HPDE6-E6E7 (cell line): Measurements from ENCODE around the gene CPB1.
A peak's percentile ranks its signal among the peaks of the same experiment; 100 is the strongest.
"Not testable (repeated sequence)": the region's sequence is repeated elsewhere in the genome, so short reads cannot be mapped to it uniquely, and the experiment has no call there.

Source experiments
- DNase-seq: peaks from one replicate; pipeline ENCODE4 v3.0.0; 2011; ENCODE audit warnings: missing footprints; ENCODE audit errors: extremely low spot score

Gene CPB1

DNA sequence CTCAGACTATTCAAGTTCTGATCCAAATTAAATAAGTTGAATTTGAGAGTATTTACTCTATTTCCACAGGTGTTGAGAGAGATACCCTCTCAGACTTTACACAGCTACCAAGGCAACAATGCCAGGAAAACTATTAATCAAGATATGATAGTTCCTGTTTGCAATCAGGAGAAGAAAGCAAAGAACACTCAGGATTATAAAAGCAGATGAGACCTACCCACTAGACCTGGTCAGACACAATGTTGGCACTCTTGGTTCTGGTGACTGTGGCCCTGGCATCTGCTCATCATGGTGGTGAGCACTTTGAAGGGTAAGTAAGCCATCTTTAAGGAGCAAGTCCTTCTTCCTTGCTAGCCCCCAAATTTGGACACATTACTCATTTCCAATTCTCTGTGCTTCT lies at the start of gene CPB1:
CPB1 (plus strand) TSS at position 227 of the 400 bp plus-strand sequence; CDS start at position 240, 13 bp downstream.
- no peak for DNase-seq

DNA sequence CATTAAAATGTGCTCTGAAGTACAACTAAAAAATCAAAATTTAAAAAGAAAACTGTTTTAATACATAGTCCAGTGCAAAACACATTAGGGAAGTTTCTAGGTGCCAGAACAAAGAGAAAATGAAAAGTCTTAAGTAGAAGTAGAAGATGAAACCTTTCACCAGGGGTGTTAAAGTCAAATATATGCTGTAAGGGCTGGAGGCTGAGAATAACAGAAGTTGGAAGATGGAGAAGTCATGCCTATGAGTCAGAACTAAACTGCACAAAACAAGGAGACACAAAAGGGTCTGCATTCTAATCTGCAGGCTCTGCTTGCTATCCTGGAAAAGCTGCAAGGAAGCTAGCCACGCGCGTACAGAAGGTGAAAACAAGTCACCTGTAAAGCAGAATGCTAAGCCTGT lies 48.7 kb upstream of the CPB1 start:
- no peak for DNase-seq

DNA sequence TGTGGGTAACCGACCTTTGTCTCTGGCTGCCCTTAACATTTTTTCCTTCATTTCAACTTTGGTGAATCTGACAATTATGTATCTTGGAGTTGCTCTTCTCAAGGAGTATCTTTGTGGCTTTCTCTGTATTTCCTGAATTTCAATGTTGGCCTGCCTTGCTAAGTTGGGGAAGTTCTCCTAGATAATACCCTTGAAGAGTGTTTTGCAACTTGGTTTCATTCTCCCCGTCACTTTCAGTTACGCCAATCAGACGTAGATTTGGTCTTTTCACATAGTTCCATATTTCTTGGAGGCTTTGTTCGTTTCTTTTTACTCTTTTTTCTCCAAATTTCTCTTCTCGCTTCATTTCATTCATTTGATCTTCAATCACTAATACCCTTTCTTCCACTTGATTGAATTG lies 42.6 kb upstream of the CPB1 start:
- DNase-seq: not testable (repeated sequence)

DNA sequence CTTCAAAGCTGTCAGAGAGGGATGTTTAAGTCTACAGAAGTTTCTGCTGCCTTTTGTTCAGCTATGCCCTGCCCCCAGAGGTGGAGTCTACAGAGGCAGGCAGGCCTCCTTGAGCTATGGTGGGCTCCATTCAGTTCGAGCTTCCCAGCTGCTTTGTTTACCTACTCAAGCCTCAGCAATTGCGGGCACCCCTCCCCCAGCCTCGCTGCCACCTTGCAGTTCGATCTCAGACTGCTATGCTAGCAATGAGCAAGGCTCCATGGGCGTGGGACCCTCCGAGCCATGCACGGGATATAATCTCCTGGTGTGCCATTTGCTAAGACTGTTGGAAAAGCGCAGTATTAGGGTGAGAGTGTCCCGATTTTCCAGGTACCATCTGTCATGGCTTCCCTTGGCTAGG lies 41.5 kb upstream of the CPB1 start:
- not testable (repeated sequence) for DNase-seq

DNA sequence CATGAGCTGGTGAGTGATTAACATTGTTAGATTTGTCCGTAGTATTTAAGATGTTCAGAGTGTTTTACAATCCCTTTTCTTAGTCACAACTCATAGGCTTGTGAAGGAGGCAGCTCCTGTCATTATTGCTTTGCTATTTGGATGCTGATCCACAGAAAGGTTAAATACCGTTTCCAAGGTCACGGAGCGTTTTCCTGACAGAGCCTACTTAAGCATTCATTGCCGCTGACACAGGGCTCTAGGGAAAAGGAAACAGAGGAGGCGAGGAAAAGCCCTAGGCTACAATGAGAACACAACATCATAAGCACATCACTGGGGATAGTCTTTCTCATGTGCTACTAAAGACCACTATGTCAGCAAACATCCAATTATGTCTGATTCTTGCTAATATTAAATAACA lies 38.5 kb upstream of the CPB1 start:
- no peak for DNase-seq

DNA sequence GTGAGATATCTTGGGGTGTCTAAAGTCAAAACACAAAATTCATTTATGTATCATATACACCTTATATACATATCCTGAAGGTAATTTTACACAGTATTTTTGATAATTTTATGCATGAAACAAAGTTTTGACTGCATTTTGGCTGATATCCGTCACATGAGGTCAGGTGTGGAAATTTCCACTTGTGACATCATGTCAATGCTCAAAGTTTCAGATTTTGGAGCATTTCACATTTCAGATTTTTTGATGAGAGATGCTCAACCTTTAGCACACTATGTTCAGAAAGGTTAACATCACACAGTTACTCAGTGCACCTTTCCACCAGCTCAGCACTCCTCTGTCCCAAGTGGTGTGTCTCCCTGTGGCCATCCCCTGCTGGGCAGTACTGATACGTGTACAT lies 37.7 kb upstream of the CPB1 start:
- no peak for DNase-seq

GRCh38 chr3:148790370-148790769 lies 37.2 kb upstream of the CPB1 start:
- no peak for DNase-seq

- DNase-seq: no peak
These were observed 36.5 kb upstream of the CPB1 start for GRCh38 chr3:148790851-148791735.

GRCh38 chr3:148791920-148792319 lies 35.7 kb upstream of the CPB1 start:
- DNase-seq: no peak

DNA sequence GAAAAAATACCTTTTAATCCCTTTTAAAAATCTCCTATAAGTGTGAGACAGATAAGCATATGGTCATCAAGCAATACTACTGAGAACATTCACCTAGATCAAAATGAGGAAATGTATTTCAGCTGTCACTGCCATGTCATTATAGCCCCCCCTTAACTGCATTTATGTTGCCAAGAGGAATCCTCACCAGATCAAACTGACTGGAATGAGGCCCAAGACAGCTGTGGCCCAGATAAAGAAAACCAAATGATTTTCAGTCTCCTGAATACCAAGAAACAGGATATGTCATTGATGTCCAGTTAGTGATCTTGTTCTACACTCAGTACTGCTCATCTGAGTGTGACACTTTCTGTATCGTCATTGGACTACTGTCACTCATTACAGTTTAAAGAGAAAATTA lies 35.1 kb upstream of the CPB1 start:
- no peak for DNase-seq

GRCh38 chr3:148796799-148797198 lies 30.8 kb upstream of the CPB1 start:
- DNase-seq: peak; percentile 50

DNA sequence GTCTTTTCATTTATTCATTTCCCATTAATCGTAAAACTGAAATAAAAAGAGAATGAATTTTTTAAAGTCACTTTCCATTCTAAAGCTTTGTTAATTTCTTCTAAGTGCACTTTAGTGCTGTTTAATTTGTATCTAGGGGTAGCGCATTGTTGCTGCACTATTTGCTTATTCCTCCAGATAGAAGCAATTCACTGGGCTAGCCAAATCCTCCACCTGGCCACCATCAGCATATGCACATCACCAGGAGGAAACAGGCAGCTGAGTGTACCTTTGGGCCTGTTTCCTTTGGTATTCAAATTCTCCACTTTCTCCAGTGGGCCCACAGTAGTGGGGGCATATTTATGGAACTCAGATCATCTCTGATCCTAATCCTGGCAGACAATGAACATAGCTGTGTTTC lies 29.8 kb upstream of the CPB1 start:
- DNase-seq: no peak

DNA sequence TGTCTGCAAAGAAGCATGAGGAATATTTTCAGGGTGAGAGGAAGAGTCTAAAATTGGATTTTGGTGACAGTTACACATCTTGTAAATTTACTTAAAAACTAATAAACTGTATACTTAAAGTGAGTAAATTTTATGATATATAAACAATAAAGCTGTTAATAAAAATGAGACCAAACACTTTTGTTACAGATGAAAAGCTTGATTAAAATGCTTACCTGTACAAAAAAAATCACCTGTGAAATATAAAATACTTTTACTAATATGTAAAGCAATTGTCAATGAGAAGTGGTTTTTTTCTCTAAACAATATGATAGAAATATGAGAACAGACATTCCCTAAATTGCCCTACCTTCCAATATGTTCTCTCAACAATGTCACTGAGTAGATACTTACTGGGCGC lies 27.2 kb upstream of the CPB1 start:
- no peak for DNase-seq

- no peak for DNase-seq
These were observed 17.8 kb upstream of the CPB1 start for GRCh38 chr3:148809835-148810234.

- no peak for DNase-seq
These were observed 12.1 kb upstream of the CPB1 start for GRCh38 chr3:148815316-148816110.

GRCh38 chr3:148816427-148816826 lies 11.2 kb upstream of the CPB1 start:
- no peak for DNase-seq

- no peak for DNase-seq
These were observed 10.6 kb upstream of the CPB1 start for GRCh38 chr3:148816981-148817525.

DNA sequence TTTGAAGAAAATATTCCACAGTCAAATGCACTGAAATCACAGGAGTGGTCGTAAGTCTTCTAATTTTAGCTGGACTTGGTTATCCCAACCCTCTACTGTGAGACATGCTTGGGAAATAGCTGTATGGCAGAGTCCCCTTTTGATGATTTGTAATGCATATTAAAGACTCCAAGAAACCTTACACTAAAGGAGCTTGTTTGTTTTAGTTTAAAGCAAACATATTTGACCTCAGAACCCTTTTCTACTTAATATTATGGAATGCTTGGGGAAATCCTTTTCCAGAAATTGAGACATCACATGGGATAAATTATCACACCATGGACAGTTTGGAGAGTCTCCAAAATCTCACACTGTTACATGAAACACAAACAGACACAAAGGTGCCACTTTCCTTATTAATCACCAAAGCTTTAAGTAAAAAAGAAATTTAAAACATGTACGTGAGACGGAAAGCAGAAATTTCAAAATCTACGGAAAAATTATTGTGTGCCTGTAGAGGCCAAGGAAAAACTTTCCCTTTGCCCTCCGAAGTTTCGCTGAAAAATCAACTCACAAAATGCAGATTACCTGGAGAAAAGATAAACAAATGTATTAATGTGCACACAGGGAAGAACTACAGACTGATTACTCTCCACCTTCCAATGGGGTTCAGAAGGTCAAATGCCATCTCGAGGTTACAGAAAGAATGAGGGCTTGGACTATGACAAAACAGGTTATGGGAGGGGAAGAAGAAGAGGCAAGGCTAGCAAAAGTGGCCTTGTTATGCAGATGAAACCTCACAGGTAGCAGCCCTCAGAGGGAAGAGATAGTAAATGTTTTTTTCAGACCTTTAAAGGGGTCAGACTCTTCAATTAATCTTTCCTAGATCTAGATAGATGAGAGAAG lies 7.0 kb upstream of the CPB1 start:
- DNase-seq: no peak

DNA sequence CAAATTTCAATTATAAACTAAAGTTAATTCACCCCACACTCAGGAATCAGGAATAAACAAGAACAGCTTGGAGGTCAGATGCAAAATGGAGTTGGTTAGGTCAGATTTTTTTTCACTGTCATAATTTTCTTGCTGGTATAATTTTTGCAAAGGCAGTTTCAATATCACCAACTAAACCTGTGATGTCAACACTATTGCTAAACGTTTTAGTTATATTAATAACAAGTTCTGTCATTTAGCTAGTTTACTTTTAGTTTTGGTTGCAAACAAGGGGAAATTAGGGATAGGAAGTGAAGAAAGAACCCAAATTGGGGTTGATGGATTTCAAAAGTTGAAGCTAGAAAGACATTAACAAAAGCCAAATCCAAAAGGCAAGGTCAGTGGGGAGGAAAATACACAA lies 4.6 kb upstream of the CPB1 start:
- DNase-seq: no peak

DNA sequence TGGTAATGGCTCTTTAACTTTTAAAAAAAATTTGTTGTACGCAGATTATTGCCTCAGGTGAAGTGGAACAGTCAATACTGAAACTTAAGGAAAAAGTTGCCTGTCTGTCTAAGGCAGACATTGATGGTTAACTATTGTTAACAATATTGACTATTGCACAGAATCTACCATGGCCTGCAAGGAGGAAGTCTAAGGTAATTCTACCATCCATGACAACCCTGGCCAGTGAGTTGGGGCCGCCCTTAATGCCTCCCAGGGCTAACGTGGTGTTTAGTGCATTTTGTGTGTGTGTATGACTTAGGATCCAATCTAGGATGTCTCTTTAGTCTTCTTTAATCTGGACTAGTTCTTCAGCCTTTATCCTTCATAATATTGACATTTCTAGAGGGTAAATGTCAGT lies 2.1 kb upstream of the CPB1 start:
- DNase-seq: no peak

- DNase-seq: no peak
These were observed 602 bp downstream of the CPB1 start for GRCh38 chr3:148828136-148828690.
